Stimulated activated CD8-positive, alpha-beta memory T cell treated with anti-CD3 and anti-CD28 coated beads, Interleukin-7, amount 100 ng/mL, for 48 hours (primary cell): ENCODE results near the gene GRIN3B.

Source experiments
- DNase-seq, 2 donors: peaks; one replicate each; pipeline ENCODE4 v3.0.0-alpha.2; 2020; ENCODE audit warnings: low read depth in 1 of 2; ENCODE audit errors: extremely low read depth in 1 of 2

The GRIN3B gene

GRCh38 chr19:964116-964520 lies 36.1 kb upstream of the GRIN3B start:
- no peak for DNase-seq

- DNase-seq: no peak
Observed at GRCh38 chr19:964761-965694, 35.2 kb upstream of the GRIN3B start.

GRCh38 chr19:966485-967088 lies 33.6 kb upstream of the GRIN3B start:
- DNase-seq: no peak

DNA sequence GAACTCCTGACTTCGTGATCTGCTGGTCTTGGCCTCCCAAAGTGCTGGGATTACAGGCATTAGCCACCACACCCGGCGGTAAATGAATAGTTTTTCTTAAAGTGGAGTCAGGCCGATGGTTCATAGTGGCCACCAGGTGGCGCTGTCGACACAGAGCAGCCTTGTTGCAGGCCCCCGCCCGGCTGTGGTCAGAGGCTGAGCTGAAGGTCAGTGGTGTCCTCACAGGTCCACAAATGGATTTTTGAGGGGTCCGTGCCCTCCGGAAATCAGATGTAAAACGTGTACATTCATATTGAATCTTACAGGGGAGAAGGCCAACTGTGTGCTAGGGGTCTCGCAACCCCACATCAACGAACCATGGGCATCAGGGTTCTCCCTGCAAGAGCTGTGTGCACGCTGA lies 29.5 kb upstream of the GRIN3B start:
- DNase-seq: no peak

DNA sequence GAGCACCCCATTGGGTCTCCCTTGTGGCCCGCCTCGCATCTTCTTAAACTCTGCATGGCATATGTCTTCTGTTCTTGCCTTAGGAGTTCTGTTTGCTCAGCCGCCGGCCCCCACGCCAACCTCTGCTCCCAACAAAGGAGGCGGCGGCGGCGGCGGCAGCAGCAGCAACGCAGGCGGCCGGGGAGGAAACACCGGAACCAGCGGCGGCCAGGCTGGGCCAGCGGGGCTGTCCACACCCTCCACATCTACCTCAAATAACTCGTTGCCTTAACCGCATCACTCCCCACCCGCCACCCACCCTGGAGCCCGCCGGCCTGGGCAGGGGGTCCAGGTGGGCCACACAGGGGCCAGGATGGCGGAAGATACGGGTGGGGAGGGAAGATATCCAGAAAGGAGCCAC lies 28.4 kb upstream of the GRIN3B start:
- no peak for DNase-seq

GRCh38 chr19:972281-972680 lies 27.9 kb upstream of the GRIN3B start:
- no peak for DNase-seq

DNA sequence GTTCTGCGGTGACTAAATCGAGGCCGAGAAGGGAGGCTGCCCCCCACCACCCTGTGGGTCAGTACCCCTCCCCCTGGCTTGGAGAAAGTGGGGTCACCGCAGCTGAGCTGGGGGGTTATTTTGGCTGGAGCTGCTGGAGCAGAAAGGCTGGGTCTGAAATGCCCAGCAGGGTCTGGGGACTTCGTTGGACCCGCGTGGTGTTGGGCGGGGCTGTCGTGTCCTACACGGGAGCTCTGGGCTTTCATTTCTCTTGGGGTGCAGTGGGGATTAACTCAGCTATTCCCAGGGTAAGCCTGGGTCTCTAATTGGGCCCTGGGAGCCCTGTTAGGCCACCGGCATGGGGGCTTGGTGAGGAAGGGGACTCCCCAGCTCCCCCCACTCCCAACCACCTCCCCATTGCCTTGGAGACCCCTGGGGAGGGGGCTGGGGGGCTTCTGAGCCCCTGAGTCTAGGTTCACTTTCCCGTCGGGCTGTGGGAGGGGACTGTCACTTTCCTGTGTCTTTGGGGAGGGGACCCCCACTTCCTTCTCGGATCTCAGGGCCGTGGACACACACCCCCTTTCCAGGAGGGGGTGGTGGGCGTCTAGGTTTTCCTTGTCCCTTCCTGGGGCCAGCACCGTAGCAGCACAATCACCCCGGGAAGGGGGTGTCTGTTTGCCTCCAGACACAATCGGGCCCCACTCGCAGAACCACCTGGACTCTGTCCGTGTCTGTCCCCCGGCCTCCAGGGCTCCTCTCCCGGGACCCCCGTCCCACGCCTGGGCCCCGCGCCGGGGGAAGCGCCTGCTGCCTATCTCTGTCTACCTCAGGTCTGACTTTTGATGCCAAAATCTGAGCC lies 26.3 kb upstream of the GRIN3B start:
- DNase-seq: no peak

- no peak for DNase-seq
Observed at GRCh38 chr19:974564-975257, 25.5 kb upstream of the GRIN3B start.

- DNase-seq: no peak
Observed at GRCh38 chr19:976476-976875, 23.7 kb upstream of the GRIN3B start.

- DNase-seq: no peak
Observed at GRCh38 chr19:977058-977464, 23.2 kb upstream of the GRIN3B start.

GRCh38 chr19:979318-979741 lies 20.9 kb upstream of the GRIN3B start:
- DNase-seq: no peak

DNA sequence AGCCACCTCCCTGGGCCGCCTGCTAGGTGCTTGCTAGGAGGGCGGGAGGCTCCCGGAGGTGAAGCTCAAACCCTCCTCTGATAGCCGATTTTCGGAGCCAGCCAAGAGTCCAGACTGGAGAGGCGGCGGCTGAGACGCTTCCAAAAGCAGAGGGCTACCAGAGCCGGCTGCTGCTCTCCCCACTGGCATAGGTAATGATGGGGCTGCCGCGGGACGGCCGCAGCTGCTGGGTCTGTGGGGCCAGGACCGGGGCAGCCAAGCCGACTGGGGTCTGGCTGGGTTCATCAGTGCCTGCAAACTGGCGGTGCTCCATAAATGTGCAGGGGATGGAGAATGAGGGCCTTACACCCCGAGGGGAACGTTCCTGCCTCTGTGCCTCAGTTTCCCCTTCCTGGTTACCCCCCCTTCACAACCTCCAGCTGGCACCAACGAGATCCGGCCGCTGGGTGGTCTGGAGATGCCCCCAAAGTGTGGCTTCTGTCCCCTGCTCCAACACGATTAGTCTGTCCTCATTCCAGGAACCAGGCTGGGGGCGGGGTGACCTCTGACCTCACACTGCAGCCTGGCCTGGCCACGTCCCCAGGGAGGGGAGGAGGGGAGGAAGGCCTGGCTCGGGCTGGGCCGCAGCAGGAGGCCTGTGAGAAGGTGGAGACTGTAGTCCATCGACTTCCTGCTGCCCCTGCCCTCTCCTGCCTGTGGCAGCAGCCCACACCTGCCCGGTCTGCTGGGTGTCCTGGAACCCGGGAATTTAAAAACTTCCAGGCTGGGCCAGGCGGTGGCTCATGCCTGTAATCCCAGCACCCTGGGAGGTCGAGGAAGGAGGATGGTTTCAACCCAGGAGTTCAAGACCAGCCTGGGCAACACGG lies 19.9 kb upstream of the GRIN3B start:
- no peak for DNase-seq

DNA sequence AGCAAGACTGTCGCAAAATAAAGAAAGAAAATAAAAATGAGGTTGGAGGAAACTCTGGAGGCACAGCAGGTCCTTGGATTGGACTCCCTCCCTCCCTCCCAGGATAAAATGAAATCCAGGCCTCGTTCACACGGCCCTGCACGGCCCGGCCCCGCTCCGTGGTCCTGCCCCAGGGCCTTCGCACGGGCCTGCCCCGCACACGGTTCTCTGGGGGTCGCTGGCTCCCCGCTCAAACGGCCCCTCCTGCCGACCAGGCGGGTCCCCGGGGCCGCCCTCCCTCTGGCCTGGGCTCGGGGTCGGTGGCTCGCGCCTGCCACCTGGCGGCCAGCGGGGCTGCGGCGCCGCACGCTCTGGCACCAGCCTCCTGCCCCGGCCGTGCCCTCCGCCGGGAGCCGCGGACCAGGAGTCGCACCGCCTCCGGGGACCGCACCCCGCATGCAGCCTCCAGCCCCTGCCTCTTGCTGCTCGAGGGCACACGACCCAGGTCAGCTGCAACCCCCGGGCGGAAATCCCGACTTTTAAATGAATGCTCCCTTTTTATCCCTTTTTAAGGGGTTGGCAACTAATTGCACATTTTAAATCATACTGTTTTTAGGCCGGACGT lies 17.6 kb upstream of the GRIN3B start:
- peak; percentile 40 to 68 for DNase-seq

DNA sequence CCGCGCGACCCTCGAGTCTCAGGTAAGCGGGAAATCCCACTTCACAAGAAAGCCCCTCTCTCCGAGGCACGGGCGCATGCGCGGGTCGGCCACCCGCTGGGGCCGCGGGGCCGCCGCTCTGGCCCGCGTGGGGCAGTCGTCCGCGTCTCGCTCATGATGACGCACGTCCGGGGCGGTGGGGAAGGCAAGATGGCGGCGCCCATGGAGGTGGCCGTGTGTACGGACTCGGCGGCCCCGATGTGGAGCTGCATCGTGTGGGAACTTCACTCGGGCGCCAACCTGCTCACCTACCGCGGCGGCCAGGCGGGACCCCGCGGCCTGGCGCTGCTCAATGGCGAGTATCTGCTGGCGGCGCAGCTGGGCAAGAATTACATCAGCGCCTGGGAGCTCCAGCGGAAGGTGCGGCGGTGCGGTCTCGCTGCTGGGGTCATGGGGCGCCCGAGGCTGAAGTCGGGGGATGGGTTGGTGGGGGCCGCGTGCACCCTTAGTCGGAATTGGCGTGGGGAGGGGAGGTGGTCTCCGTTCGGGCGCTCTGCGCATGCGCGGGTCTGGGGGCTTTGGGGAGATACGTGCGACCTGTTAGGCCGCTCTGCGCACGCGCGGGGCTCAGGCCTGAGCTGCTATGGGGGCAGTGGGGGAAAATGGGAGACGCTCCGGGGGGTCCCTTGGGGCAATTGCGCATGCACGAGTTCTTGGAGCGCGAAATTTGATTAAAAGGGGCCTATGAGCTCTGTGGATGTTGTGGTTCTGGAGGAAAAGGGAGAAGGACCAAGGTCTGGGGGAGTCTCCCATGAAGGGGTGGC lies 15.9 kb upstream of the GRIN3B start, which contains the start of gene WDR18:
WDR18 (plus strand) TSS at position 181 of the 803 bp plus-strand sequence; CDS start at position 190, 9 bp downstream.
- DNase-seq: peak; percentile 83 to 90

DNA sequence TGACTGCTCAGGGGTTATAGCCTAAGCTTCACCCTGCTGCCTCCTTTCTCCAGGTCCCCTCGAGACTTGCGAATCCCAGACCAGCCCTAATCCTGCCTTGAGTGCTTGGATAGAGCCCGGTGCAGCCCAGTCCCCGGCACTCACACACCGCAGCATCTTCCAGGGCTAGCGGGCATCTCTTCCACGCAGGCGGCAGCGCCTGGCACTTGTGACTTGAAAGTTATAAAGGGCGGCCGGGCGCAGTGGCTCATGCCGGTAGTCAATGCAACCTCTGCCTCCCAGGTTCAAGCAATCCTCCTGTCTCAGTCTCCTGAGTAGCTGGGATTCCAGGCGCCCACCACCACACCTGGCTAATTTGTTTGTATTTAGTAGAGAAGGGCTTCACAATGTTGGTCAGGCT lies 14.1 kb upstream of the GRIN3B start:
- no peak for DNase-seq

- DNase-seq: no peak
Observed at GRCh38 chr19:988081-988480, 12.1 kb upstream of the GRIN3B start.

GRCh38 chr19:988510-988909 lies 11.7 kb upstream of the GRIN3B start:
- no peak for DNase-seq

- no peak for DNase-seq
Observed at GRCh38 chr19:989381-990081, 10.7 kb upstream of the GRIN3B start.
